Stimulated activated CD4-positive, alpha-beta T cell treated with anti-CD3 and anti-CD28 coated beads, Interleukin-1b, Interleukin-23, amount 100 ng/mL, for 4 hours (primary cell): ENCODE results near the gene MOBP.

Experiments used
- DNase-seq, 2 donors: peaks; one replicate each; pipeline ENCODE4 v3.0.0-alpha.2; 2020; ENCODE audit warnings: low read depth in 2 of 2

MOBP gene

GRCh38 chr3:39541442-39541841 lies 74.0 kb downstream of the MOBP start:
- DNase-seq: no peak

- DNase-seq: no peak
These were observed 74.4 kb downstream of the MOBP start for GRCh38 chr3:39541917-39542329.

- no peak for DNase-seq
These were observed 75.1 kb downstream of the MOBP start for GRCh38 chr3:39542588-39542988.

GRCh38 chr3:39548282-39548681 lies 80.8 kb downstream of the MOBP start:
- no peak for DNase-seq

GRCh38 chr3:39550354-39551051 lies 83.0 kb downstream of the MOBP start:
- DNase-seq: no peak
